Measurements from ENCODE around the gene TTC24.
"Not testable (repeated sequence)": the region's sequence is repeated elsewhere in the genome, so short reads cannot be mapped to it uniquely, and the experiment has no call there.

DNA sequence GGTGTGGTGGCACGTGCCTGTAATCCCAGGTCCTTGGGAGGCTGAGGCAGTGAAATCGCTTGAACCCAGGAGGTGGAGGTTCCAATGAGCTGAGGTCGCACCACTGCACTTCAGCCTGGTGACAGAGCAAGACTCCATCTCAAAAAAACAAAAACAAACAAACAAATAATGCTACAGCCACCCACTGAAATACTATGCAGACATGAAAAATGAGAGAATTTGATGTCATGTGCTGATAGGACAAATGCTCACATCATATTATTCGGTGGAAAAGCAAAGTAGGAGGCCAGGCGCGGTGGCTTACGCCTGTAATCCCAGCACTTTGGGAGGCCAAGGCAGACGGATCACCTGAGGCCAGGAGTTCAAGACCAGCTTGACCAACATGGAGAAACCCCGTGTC is 30.5 kb downstream of the TTC24 start:
- not testable (repeated sequence) for TF ChIP-seq RUNX3 (IDR thresholded peaks at IDR 0.05; ENCODE audit: low read length); BHLHE40 (IDR thresholded peaks at IDR 0.05; ENCODE audit: borderline replicate concordance in 1 of 2, low read depth in 2 of 2, low read length in 1 of 2); NBN (IDR thresholded peaks at IDR 0.05); POLR2A (IDR thresholded peaks at IDR 0.05; ENCODE audit: low read depth, low read length); HDGF (IDR thresholded peaks at IDR 0.05); SRF (IDR thresholded peaks at IDR 0.05; ENCODE audit: low read depth in 2 of 2, low read length in 2 of 2)
- TF ChIP-seq, protein P1, sequence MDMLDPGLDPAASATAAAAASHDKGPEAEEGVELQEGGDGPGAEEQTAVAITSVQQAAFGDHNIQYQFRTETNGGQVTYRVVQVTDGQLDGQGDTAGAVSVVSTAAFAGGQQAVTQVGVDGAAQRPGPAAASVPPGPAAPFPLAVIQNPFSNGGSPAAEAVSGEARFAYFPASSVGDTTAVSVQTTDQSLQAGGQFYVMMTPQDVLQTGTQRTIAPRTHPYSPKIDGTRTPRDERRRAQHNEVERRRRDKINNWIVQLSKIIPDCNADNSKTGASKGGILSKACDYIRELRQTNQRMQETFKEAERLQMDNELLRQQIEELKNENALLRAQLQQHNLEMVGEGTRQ (IDR thresholded peaks at IDR 0.05; ENCODE audit: borderline replicate concordance, low read depth, low read length) = not testable (repeated sequence)
- TF ChIP-seq, protein P2, sequence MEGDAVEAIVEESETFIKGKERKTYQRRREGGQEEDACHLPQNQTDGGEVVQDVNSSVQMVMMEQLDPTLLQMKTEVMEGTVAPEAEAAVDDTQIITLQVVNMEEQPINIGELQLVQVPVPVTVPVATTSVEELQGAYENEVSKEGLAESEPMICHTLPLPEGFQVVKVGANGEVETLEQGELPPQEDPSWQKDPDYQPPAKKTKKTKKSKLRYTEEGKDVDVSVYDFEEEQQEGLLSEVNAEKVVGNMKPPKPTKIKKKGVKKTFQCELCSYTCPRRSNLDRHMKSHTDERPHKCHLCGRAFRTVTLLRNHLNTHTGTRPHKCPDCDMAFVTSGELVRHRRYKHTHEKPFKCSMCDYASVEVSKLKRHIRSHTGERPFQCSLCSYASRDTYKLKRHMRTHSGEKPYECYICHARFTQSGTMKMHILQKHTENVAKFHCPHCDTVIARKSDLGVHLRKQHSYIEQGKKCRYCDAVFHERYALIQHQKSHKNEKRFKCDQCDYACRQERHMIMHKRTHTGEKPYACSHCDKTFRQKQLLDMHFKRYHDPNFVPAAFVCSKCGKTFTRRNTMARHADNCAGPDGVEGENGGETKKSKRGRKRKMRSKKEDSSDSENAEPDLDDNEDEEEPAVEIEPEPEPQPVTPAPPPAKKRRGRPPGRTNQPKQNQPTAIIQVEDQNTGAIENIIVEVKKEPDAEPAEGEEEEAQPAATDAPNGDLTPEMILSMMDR (IDR thresholded peaks at IDR 0.05 in 2 of 3, conservative IDR thresholded peaks at IDR 0.05 in 1 of 3; ENCODE audit: control insufficient read depth in 2 of 3, extremely low read depth in 1 of 3, insufficient read depth in 1 of 3, low read depth in 3 of 3, low read length in 3 of 3) = not testable (repeated sequence)
- TF ChIP-seq, protein P3, sequence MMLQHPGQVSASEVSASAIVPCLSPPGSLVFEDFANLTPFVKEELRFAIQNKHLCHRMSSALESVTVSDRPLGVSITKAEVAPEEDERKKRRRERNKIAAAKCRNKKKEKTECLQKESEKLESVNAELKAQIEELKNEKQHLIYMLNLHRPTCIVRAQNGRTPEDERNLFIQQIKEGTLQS (IDR thresholded peaks at IDR 0.05; ENCODE audit: borderline replicate concordance, extremely low read depth, low read depth, low read length) = not testable (repeated sequence)
- TF ChIP-seq, protein P4, sequence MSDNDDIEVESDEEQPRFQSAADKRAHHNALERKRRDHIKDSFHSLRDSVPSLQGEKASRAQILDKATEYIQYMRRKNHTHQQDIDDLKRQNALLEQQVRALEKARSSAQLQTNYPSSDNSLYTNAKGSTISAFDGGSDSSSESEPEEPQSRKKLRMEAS (IDR thresholded peaks at IDR 0.05; ENCODE audit: low read depth, low read length) = not testable (repeated sequence)

Data from GM12878 (cell line).